Heart right ventricle (tissue), 16 donors: ENCODE results near the gene ADA. TPM values are rescaled to one million over a fixed set of nuclear protein-coding genes. Genes with fewer than 3 reads are reported as not detected.

Experiments
- ATAC-seq, 8 donors: fragments of 200-7000 bp; cut with Tn5 transposase; one replicate each; pipeline ENCODE4 v1.9.1; 2020; ENCODE audit warnings: mild to moderate bottlenecking in 8 of 8, moderate library complexity in 8 of 8, moderate number of reproducible peaks in 1 of 8
- DNase-seq, 2 donors: peaks; one replicate each; pipeline ENCODE4 v3.0.0-alpha.2; 2020
- H3K27ac ChIP-seq, 10 donors: fragments of 200-600 bp; sonication (generic) in 2 of 10; one replicate each; pipeline versions ENCODE4 v1.5.0 to v1.8.0; 2020 to 2022; ENCODE audit warnings: mild to moderate bottlenecking in 3 of 10
- H3K27me3 ChIP-seq, 7 donors: fragments of 200-600 bp; one replicate each; pipeline ENCODE4 v1.8.0; 2021 to 2022; ENCODE audit warnings: mild to moderate bottlenecking in 2 of 7
- H3K36me3 ChIP-seq, 9 donors: fragments of 200-600 bp; sonication (generic) in 1 of 9; one replicate each; pipeline versions ENCODE4 v1.5.0 to v1.8.0; 2020 to 2022; ENCODE audit warnings: mild to moderate bottlenecking in 2 of 9
- H3K4me1 ChIP-seq, 9 donors: fragments of 200-600 bp; sonication (generic) in 1 of 9; one replicate each; pipeline versions ENCODE4 v1.5.0 to v1.8.0; 2020 to 2022; ENCODE audit warnings: mild to moderate bottlenecking in 4 of 9
- H3K4me3 ChIP-seq, 10 donors: fragments of 200-600 bp; sonication (generic) in 2 of 10; one replicate each; pipeline versions ENCODE4 v1.5.0 to v1.8.0; 2020 to 2022; ENCODE audit warnings: mild to moderate bottlenecking in 7 of 10, moderate library complexity in 2 of 10
- H3K9me3 ChIP-seq, 11 donors: fragments of 200-600 bp in 10 of 11; sonication (generic) in 2 of 11; one replicate each; pipeline versions ENCODE4 v1.5.0 to v1.8.0; 2013 to 2022; ENCODE audit warnings: mild to moderate bottlenecking in 2 of 11, control low read depth in 1 of 11, moderate library complexity in 1 of 11
- CTCF ChIP-seq, 9 donors: fragments of 200-600 bp; sonication (generic) in 2 of 9; IDR thresholded peaks; one replicate each; pipeline versions ENCODE4 v1.5.0 to v1.8.0; 2021 to 2022; ENCODE audit warnings: antibody characterized with exemption in 9 of 9, mild to moderate bottlenecking in 5 of 9, moderate library complexity in 1 of 9
- WGBS, 2 donors: extraction: QIAGEN DNeasy Blood & Tissue Kit; methylation state at CpG; one replicate each; pipeline ENCODE4 v1.1.7; 2013; ENCODE audit warnings: inconsistent platforms in 1 of 2; 5-methylcytosine and 5-hydroxymethylcytosine counted together
- intact Hi-C, 10 donors: fragments of 100-400 bp; cut with DNase I; formaldehyde crosslinking; loops; one replicate each; pipeline versions ENCODE4 v1.11.1 to v1.14.2; 2022
- polyA plus RNA-seq, 2 donors: library from polyadenylated mRNA; stranded (reverse); fragments of 200-250 nt; gene quantifications; one replicate each; pipeline ENCODE4 v1.2.3, GENCODE V29; 2013
- total RNA-seq, 10 donors: library from RNA; stranded (reverse); fragmentation: NEBNext Ultra II Directional in 3 of 10; extraction: Animal tissue kit (Norgen Biotek cat#: 25700) in 3 of 10; gene quantifications; one replicate each; pipeline versions ENCODE4 v1.2.1 to v1.2.4, GENCODE V29; 2021 to 2023
- donor health status: Arrhythmogenic right ventricular cardiomyopathy.
- donor health status: ischemic (EF 13 %, LVEDD 7.1; RV severe dilation, severe dysfunction).
- donor health status: healthy with polysubstance abuse.
- donor health status: DM: no; HTN: yes; CAD: no.
- donor health status: DM: no; HTN: no; CAD: no.
- donor health status: ischemic (EF 25% LVEDD 6.9; RV normal size, moderate dysfunction).
- donor health status: ischemic (EF 25% LVEDD 5.7; RV mildly dilated, moderate dysfunction).
- donor health status: healthy.
- donor health status: DM: yes; HTN: yes; CAD: no.
- donor health status: Ischemic cardiomyopathy.
- donor health status: ischemic (EF 35%, LVEDD 5.7; RV mildly dilated, moderate dysfunction).
- donor health status: nonischemic (EF 11% LVEDD 7.7; RV severe dilation, severe dysfunction).
- donor health status: DM: yes; HTN: yes; CAD: no.
- donor health status: PGD.
- donor health status: ischemic (EF 29% LVEDD 5.4; RV normal size, mild dysfunction).
- donor health status: nonischemic (EF 23%, LVEDD 6.1; RV moderate dilation, normal function).

ADA gene
- total and polyA plus RNA-seq, 12 donors: 1.6 to 18.3 (median 5.1) TPM

GRCh38 chr20:44584162-44584561, 67.3 kb downstream of the ADA start:
- 51% methylated on average over 4 of the region's 4 CpGs for WGBS, 2 donors
- Histone ChIP-seq H3K27ac (peak overlapping the region in 9 of 10 donors; percentile 87 to 98 (median 94)), H3K4me1 (peaks cover 18 to 93% (median 84%) of the 10 kb centered on the region in 9 donors), H3K4me3 (peak overlapping the region; percentile 36 to 74 (median 62)), H3K27me3 (no peaks in the 10 kb centered on the region), H3K36me3 (no peaks in the 10 kb centered on the region), H3K9me3 (no peaks in the 10 kb centered on the region)
- ATAC-seq: no peak
- no peak for DNase-seq
- intact Hi-C loops: loop anchor here in 2 of 10 donors (2.0 to 5.0 kb wide), 2 partner anchors 15 to 52 kb away; no protein-coding TSS in a partner anchor
- peak in 1 of 9 donors; percentile 6 for TF ChIP-seq CTCF (IDR thresholded peaks at IDR 0.05)

- DNase-seq (no peak), ATAC-seq (peak in 3 of 8 donors; percentile 13 to 22 (median 20))
- intact Hi-C loops: loop anchor here in 4 of 10 donors (2.0 to 5.0 kb wide), 4 partner anchors 16 to 51 kb away; no protein-coding TSS in a partner anchor
- H3K27me3 ChIP-seq: no peaks in the 10 kb centered on the region
- no peaks in the 10 kb centered on the region for H3K9me3 ChIP-seq
- no peak for TF ChIP-seq CTCF (IDR thresholded peaks at IDR 0.05)
- H3K4me1 ChIP-seq: peaks cover 18 to 87% (median 76%) of the 10 kb centered on the region in 9 donors
- 13 to 38% methylated on average over 1 of the region's 1 CpG for WGBS, 2 donors
- peak overlapping the region; percentile 36 to 74 (median 62) for H3K4me3 ChIP-seq
- peak overlapping the region; percentile 87 to 98 (median 92) for H3K27ac ChIP-seq
- no peaks in the 10 kb centered on the region for H3K36me3 ChIP-seq
Measured at GRCh38 chr20:44583157-44583556, 68.3 kb downstream of the ADA start.

GRCh38 chr20:44582311-44583025, 69.0 kb downstream of the ADA start, which contains the start of gene PKIG:
PKIG (plus strand) TSS chr20:44582579; CDS start chr20:44614557, 31,978 bp downstream.
- peak within 1 kb of the TSS; percentile 36 to 74 (median 62) for H3K4me3 ChIP-seq
- DNase-seq: peak in 1 of 2 donors; percentile 85
- no peaks in the 10 kb centered on the region for H3K9me3 ChIP-seq
- intact Hi-C loops: loop anchor here in 4 of 10 donors (1.0 to 5.0 kb wide), 5 partner anchors 16 to 50 kb away; no protein-coding TSS in a partner anchor
- 8 to 10% methylated on average over 6 of the region's 6 CpGs for WGBS, 2 donors
- H3K27me3 ChIP-seq: no peaks in the 10 kb centered on the region
- H3K27ac ChIP-seq: peak within 1 kb of the TSS; percentile 87 to 98 (median 92)
- TF ChIP-seq CTCF (IDR thresholded peaks at IDR 0.05): peak in 1 of 9 donors; percentile 9
- H3K4me1 ChIP-seq: peaks cover 18 to 87% (median 69%) of the 10 kb centered on the region in 9 donors
- peak; percentile 86 to 93 (median 90) for ATAC-seq
- H3K36me3 ChIP-seq: no peaks in the 10 kb centered on the region

GRCh38 chr20:44581515-44581914, 70.0 kb downstream of the ADA start:
- DNase-seq (no peak), ATAC-seq (no peak)
- no peaks in the 10 kb centered on the region for H3K27me3 ChIP-seq
- intact Hi-C loops: loop anchor here in 1 of 10 donors (5.0 kb wide), 1 partner anchor 49 kb away; no protein-coding TSS in a partner anchor
- no peaks in the 10 kb centered on the region for H3K36me3 ChIP-seq
- H3K4me3 ChIP-seq: peak overlapping the region in 7 of 10 donors; percentile 52 to 74 (median 65)
- peak overlapping the region; percentile 87 to 98 (median 92) for H3K27ac ChIP-seq
- 51 to 60% methylated on average over 1 of the region's 1 CpG for WGBS, 2 donors
- TF ChIP-seq CTCF (IDR thresholded peaks at IDR 0.05): no peak
- peaks cover 20 to 87% (median 66%) of the 10 kb centered on the region in 9 donors for H3K4me1 ChIP-seq
- H3K9me3 ChIP-seq: no peaks in the 10 kb centered on the region
